GM06990 (cell line): Measurements from ENCODE around the gene DHCR7.

Experiments
- DNase-seq: peaks from one replicate; pipeline ENCODE4 v3.0.0-alpha.2; 2011; ENCODE audit not compliant: insufficient read length; ENCODE audit errors: extremely low read depth
- H3K27me3 ChIP-seq: replicated peaks from 2 replicates; pipeline ENCODE4 v1.6.0; 2011; ENCODE audit warnings: low read length; ENCODE audit not compliant: control insufficient read depth, insufficient read depth
- H3K36me3 ChIP-seq: 2 replicates; pipeline ENCODE4 v1.5.1; 2011; ENCODE audit warnings: low read length; ENCODE audit not compliant: control insufficient read depth, insufficient read depth
- H3K4me3 ChIP-seq: replicated peaks from 2 replicates; pipeline ENCODE4 v1.5.1; 2011; ENCODE audit warnings: low read depth, mild to moderate bottlenecking, control low read depth, low read length
- CTCF ChIP-seq: IDR thresholded peaks from 2 replicates; pipeline ENCODE4 v1.5.1; 2011; ENCODE audit warnings: low read length, control low read depth, mild to moderate bottlenecking, inconsistent platforms; ENCODE audit not compliant: insufficient read depth, poor library complexity, severe bottlenecking

Gene DHCR7

GRCh38 chr11:71485466-71485865 lies 37.3 kb upstream of the DHCR7 start:
- no peak for DNase-seq
- H3K36me3 ChIP-seq = peaks cover 42% of the 10 kb centered on the region
- no peak for TF ChIP-seq CTCF
- no peaks in the 10 kb centered on the region for H3K27me3 ChIP-seq
- H3K4me3 ChIP-seq = no peak overlapping the region

- Histone ChIP-seq H3K27me3 (no peaks in the 10 kb centered on the region), H3K4me3 (no peak overlapping the region), H3K36me3 (peaks cover 40% of the 10 kb centered on the region)
- TF ChIP-seq CTCF = no peak
- DNase-seq = no peak
Observed at GRCh38 chr11:71485063-71485399, 36.8 kb upstream of the DHCR7 start.

- peaks cover 39% of the 10 kb centered on the region for H3K36me3 ChIP-seq
- no peak for DNase-seq
- no peaks in the 10 kb centered on the region for H3K27me3 ChIP-seq
- no peak for TF ChIP-seq CTCF
- no peak overlapping the region for H3K4me3 ChIP-seq
Observed at GRCh38 chr11:71484248-71485062, 36.3 kb upstream of the DHCR7 start.

- no peak for TF ChIP-seq CTCF
- Histone ChIP-seq H3K27me3 (no peaks in the 10 kb centered on the region), H3K4me3 (no peak overlapping the region), H3K36me3 (peaks cover 38% of the 10 kb centered on the region)
- no peak for DNase-seq
Observed at GRCh38 chr11:71483692-71484091, 35.5 kb upstream of the DHCR7 start.

- Histone ChIP-seq H3K36me3 (peaks cover 42% of the 10 kb centered on the region), H3K27me3 (no peaks in the 10 kb centered on the region), H3K4me3 (no peak overlapping the region)
- no peak for DNase-seq
- no peak for TF ChIP-seq CTCF
Observed at GRCh38 chr11:71482746-71483364, 34.7 kb upstream of the DHCR7 start.
